T follicular helper cell (primary cell): ENCODE results near the gene MYRIP.
"Not testable (repeated sequence)": the region's sequence is repeated elsewhere in the genome, so short reads cannot be mapped to it uniquely, and the experiment has no call there.

Source experiments
- DNase-seq: peaks from one replicate; pipeline ENCODE4 v3.0.0-alpha.2; 2020; ENCODE audit warnings: low read depth

MYRIP gene

DNA sequence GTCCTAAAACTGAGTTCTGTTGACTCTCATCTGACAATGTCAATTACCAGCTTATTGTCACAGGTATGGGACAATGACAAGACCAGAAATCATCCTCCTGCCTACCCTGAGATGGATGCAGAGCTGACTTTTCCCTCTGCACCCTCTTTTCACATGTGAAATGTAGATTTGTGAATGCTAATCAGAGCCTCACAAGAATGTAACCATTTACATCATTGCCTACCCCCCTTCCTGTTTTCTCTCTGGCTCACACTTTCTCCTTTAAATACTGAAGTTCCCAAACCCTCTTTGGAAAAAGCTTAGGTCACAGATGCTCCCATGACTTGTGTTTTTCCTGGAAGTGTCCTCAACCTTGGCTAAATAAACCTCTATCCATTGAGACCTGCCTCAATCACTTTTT is 228.2 kb downstream of the MYRIP start:
- DNase-seq: no peak

- DNase-seq: no peak
These were observed 233.5 kb downstream of the MYRIP start for GRCh38 chr3:40042752-40043443.

- no peak for DNase-seq
These were observed 234.0 kb downstream of the MYRIP start for GRCh38 chr3:40043444-40043755.

DNA sequence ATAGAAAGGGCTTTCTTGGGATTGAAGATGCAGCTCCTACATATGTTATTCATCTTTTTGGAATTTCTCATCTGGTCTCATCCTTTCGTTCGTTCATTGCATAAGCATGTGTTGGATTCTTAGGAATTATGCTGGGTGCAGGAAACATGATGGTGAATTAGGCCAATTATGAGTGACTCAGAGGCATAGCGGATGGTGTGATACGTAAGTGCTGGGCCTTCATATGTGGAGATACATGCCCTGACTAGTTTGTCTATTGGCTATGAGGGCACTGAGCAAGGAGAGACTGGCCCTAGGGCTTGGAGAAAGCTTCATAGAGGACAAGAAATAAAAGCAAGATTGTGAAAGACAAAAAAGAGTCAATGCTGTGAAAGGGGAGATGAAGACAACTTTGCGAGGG is 235.1 kb downstream of the MYRIP start:
- no peak for DNase-seq

- no peak for DNase-seq
These were observed 235.6 kb downstream of the MYRIP start for GRCh38 chr3:40045051-40045450.

GRCh38 chr3:40046149-40046548 is 236.7 kb downstream of the MYRIP start:
- no peak for DNase-seq

- no peak for DNase-seq
These were observed 238.0 kb downstream of the MYRIP start for GRCh38 chr3:40047406-40047805.

DNA sequence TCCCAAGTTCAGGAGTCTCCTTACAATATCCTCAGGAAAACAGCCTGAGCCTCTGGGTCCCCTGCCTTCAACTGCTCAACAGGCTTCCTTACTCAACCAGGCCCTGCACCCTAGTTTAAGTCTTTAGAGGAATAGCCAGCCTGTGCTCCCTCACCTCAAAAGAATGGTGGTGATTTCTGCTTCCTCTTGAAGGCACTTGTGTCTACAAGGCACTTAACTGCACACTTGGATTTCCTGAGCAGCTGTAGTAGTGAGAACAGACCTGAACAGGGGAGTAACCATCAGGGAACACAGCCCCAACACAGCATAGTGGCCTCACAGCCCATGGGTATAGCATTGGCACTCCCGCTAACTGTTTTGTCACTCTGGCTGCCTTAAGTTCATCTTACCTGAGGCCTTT is 244.3 kb downstream of the MYRIP start:
- DNase-seq: no peak

DNA sequence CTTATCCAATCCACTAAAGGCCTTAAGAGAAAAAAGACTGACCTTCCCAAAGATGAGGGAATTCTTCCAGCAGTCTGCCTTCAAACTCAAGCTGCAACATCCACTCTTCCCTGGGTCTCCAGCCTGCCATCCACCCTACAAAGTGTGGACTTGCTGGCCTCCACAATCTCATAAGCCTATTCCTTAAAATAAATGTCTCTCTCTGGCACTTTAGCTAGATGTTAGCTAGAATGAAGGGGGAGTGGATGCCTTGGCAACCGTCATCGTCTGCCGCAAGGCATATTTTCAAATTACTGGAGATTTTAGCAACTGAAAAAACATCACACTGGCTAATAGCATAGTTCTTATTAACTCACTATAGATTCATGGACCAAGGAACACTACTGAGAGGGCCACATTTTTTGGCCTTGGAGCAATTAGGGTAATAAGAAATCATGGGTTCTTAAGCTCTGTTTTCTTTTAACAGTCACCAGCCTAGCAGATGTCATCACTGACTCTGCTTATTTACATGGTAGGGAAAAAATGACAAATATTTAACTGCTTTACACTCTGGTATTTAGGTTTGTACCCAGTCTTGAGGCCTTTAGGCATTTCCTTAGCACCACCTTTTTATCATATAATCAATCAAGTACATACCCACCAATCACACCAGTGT is 245.3 kb downstream of the MYRIP start:
- DNase-seq: no peak

DNA sequence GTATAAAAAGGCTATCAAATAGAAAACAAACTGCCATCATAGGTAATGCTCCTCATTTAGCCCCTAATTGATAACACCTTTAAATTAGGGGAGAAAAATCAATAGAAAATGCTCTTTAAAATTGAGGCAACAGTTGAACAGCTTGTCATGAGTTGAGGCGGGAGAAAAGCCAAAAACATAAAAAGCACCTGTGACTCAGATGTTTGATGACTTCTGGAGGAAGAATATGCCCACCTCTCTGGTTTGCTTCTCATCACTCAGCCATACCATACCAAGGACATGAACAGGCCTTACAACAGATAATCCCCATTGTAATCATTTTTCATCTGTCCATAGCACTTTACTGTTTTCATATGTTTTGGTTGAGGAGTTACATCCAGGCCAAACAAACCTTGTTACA is 246.0 kb downstream of the MYRIP start:
- DNase-seq: no peak

DNA sequence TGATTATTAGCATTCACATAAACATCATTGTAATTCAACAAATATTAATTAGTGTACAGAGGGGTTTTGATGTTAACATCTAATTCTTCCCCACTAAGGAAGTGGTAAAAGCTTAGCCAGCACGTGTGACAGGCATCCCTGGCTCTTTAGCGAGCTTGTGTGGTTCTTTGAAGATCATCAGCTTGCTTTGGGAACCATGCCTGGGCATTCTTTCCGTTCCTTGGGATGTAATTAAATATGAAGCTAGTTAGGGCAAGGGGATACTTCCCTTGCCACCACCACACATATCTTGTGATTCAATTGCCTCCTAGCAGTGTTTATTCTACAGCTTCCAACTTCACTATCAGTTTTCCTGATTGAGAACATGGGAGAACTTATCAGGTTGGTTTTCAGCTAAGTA is 246.5 kb downstream of the MYRIP start:
- no peak for DNase-seq

DNA sequence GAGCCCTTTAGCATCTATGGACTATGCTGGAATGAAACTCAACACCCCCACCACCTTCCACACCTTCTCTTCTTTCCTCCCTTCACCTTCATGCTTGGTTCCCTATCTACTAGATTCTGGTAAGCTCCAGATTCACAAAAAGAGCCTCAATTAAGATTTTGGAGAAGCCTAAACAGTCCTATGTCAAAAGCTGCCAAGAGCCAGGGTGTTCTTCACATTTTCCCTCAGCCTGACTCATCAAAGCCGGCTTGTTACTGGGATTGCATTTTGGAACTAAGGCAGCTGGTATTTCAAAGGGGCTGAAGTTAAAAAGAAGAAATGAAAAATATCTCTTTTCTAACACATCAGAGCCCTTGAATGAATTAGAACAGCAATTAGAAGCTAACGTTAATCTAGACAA is 247.7 kb downstream of the MYRIP start:
- no peak for DNase-seq

DNA sequence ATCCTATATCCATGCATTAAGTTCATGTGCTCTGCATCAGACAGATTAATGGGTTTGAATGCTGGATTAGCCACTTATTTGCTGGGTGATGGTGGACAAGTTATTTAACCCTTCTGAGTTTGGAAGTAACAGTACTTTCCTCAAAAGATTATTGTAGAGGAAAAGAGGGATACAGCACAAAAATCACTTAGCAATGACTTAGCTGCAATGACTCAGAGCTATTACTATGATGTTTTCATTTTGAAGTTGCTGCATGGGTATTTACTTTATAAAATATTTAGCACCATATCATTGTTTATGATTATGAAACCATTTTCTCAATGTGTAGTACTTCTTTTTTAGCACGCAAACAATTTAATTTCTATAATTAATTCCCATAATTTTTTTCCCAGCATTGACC is 248.4 kb downstream of the MYRIP start:
- DNase-seq: no peak

DNA sequence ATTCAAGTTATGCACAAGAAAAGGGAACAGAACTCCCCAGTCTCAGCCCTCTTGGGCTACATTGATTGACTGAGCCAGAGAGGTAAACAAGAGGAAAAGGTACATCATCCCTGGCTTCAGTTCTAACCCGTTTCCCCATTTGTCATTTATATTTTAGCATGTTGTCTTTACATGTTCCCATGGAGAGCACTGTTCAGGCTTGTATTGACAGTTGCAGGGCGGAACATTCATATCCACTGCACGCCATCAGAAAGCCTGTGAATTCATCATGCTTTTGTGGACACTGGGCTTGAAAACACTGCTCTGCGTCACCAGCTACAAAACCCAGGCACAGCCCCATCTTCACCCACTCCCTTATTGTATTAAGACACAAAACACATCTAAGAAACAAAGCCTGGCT is 259.2 kb downstream of the MYRIP start:
- DNase-seq: no peak

- no peak for DNase-seq
These were observed 261.4 kb downstream of the MYRIP start for GRCh38 chr3:40070816-40071215.

GRCh38 chr3:40071683-40072238 is 262.4 kb downstream of the MYRIP start:
- no peak for DNase-seq

GRCh38 chr3:40073310-40074007 is 264.1 kb downstream of the MYRIP start:
- DNase-seq: no peak

DNA sequence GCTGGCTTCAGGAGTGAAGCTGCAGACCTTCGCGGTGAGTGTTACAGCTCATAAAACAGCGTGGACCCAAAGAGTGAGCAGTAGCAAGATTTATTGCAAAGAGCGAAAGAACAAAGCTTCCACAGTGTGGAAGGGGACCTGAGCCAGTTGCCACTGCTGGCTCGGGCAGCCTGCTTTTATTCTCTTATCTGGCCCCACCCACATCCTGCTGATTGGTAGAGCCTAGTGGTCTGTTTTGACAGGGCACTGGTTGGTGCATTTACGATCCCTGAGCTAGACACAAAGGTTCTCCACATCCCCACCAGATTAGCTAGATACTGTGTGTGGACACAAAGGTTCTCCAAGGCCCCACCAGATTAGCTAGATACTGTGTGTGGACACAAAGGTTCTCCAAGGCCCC is 267.7 kb downstream of the MYRIP start:
- DNase-seq: not testable (repeated sequence)

DNA sequence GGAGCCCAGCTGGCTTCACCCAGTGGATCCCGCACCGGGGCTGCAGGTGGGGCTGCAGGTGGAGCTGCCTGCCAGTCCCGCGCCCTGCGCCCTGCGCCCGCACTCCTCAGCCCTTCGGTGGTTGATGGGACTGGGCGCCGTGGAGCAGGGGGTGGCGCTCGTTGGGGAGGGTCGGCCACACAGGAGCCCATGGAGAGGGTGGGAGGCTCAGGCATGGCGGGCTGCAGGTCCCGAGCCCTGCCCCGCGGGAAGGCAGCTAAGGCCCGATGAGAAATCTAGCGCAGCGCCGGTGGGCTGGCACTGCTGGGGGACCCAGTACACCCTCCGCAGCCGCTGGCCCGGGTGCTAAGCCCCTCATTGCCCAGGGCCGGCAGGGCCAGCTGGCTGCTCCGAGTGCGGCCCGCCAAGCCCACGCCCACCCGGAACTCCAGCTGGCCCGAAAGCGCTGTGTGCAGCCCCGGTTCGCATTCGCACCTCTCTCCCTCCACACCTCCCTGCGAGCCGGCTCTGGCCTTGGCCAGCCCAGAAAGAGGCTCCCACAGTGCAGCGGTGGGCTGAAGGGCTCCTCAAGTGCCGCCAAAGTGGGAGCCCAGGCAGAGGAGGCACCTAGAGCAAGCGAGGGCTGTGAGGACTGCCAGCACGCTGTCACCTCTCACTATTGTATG is 268.6 kb downstream of the MYRIP start:
- DNase-seq: not testable (repeated sequence)

- DNase-seq: no peak
These were observed 269.2 kb downstream of the MYRIP start for GRCh38 chr3:40078590-40078989.

- DNase-seq: no peak
These were observed 269.9 kb downstream of the MYRIP start for GRCh38 chr3:40079203-40079846.

GRCh38 chr3:40079847-40080240 is 270.4 kb downstream of the MYRIP start:
- DNase-seq: no peak
